Activated T-cell treated with anti-CD3 and anti-CD28 coated beads, Interleukin-2, amount 50 U/mL, for 24 hours (primary cell): ENCODE measurements around the gene TAS2R8.

Experiments
- DNase-seq: peaks from one replicate; pipeline ENCODE4 v3.0.0-alpha.2; 2020
- H3K27ac Mint-ChIP-seq: 2 replicates; pipeline ENCODE4 v1.8.0; 2020; ENCODE audit warnings: mild to moderate bottlenecking, mixed read lengths
- H3K27me3 Mint-ChIP-seq: 2 replicates; pipeline ENCODE4 v1.8.0; 2020; ENCODE audit warnings: mixed read lengths
- H3K36me3 Mint-ChIP-seq: 2 replicates; pipeline ENCODE4 v1.8.0; 2020; ENCODE audit warnings: low read depth, mixed read lengths
- H3K4me1 Mint-ChIP-seq: 2 replicates; pipeline ENCODE4 v1.8.0; 2020; ENCODE audit warnings: low read depth, mixed read lengths
- H3K4me3 Mint-ChIP-seq: 2 replicates; pipeline ENCODE4 v1.8.0; 2020; ENCODE audit warnings: mild to moderate bottlenecking, moderate library complexity, mixed read lengths
- H3K9me3 Mint-ChIP-seq: 2 replicates; pipeline ENCODE4 v1.8.0; 2020; ENCODE audit warnings: mixed read lengths

TAS2R8 gene

GRCh38 chr12:10807186-10807585, at the start of gene TAS2R8:
TAS2R8 (minus strand) TSS chr12:10807286; CDS start chr12:10806980, 306 bp downstream.
- no peaks in the 10 kb centered on the region for H3K4me1 Mint-ChIP-seq
- no peak for DNase-seq
- peaks cover 43% of the 10 kb centered on the region for H3K27me3 Mint-ChIP-seq
- H3K4me3 Mint-ChIP-seq = no peak within 1 kb of the TSS
- H3K27ac Mint-ChIP-seq = no peak within 1 kb of the TSS
- H3K9me3 Mint-ChIP-seq = no peaks in the 10 kb centered on the region
- H3K36me3 Mint-ChIP-seq = no peaks in the 10 kb centered on the region

- Mint-ChIP-seq H3K9me3 (peaks cover 46% of the 10 kb centered on the region), H3K27ac (no peak overlapping the region), H3K4me3 (no peak overlapping the region), H3K4me1 (peaks cover 33% of the 10 kb centered on the region), H3K36me3 (peaks cover 62% of the 10 kb centered on the region), H3K27me3 (no peaks in the 10 kb centered on the region)
- DNase-seq = no peak
Observed at GRCh38 chr12:10855807-10856206, 48.7 kb upstream of the TAS2R8 start.

- H3K27ac Mint-ChIP-seq = no peak overlapping the region
Observed at GRCh38 chr12:10853776-10854175, 46.7 kb upstream of the TAS2R8 start.

GRCh38 chr12:10851243-10851858, 44.3 kb upstream of the TAS2R8 start:
- Mint-ChIP-seq H3K4me3 (no peak overlapping the region), H3K4me1 (peaks cover 48% of the 10 kb centered on the region), H3K36me3 (peaks cover 43% of the 10 kb centered on the region), H3K9me3 (peaks cover 6% of the 10 kb centered on the region), H3K27me3 (no peaks in the 10 kb centered on the region), H3K27ac (no peak overlapping the region)
- no peak for DNase-seq

More at GRCh38 chr12:10853776-10854175, 46.7 kb upstream of the TAS2R8 start:
- Mint-ChIP-seq H3K27me3 (no peaks in the 10 kb centered on the region), H3K36me3 (peaks cover 46% of the 10 kb centered on the region), H3K4me1 (peaks cover 48% of the 10 kb centered on the region), H3K4me3 (no peak overlapping the region), H3K9me3 (peaks cover 30% of the 10 kb centered on the region)
- no peak for DNase-seq

GRCh38 chr12:10849425-10849878, 42.4 kb upstream of the TAS2R8 start, which contains the start of gene PRR4:
PRR4 (minus strand) TSS chr12:10849475; CDS start chr12:10849437, 38 bp downstream.
- H3K4me1 Mint-ChIP-seq = peaks cover 43% of the 10 kb centered on the region
- H3K27me3 Mint-ChIP-seq = no peaks in the 10 kb centered on the region
- no peak for DNase-seq
- no peak within 1 kb of the TSS for H3K4me3 Mint-ChIP-seq
- no peaks in the 10 kb centered on the region for H3K9me3 Mint-ChIP-seq
- no peak within 1 kb of the TSS for H3K27ac Mint-ChIP-seq
- peaks cover 42% of the 10 kb centered on the region for H3K36me3 Mint-ChIP-seq

- no peak overlapping the region for H3K4me3 Mint-ChIP-seq
- no peaks in the 10 kb centered on the region for H3K27me3 Mint-ChIP-seq
- no peak for DNase-seq
- H3K9me3 Mint-ChIP-seq = no peaks in the 10 kb centered on the region
- H3K27ac Mint-ChIP-seq = no peak overlapping the region
- peaks cover 34% of the 10 kb centered on the region for H3K4me1 Mint-ChIP-seq
- peaks cover 48% of the 10 kb centered on the region for H3K36me3 Mint-ChIP-seq
Observed at GRCh38 chr12:10847744-10848143, 40.7 kb upstream of the TAS2R8 start.

GRCh38 chr12:10842862-10843261, 35.8 kb upstream of the TAS2R8 start:
- Mint-ChIP-seq H3K4me1 (no peaks in the 10 kb centered on the region), H3K36me3 (peaks cover 51% of the 10 kb centered on the region), H3K9me3 (peaks cover 5% of the 10 kb centered on the region), H3K4me3 (no peak overlapping the region), H3K27ac (no peak overlapping the region), H3K27me3 (no peaks in the 10 kb centered on the region)
- DNase-seq = no peak

GRCh38 chr12:10838461-10838860, 31.4 kb upstream of the TAS2R8 start:
- no peak for DNase-seq
- H3K4me3 Mint-ChIP-seq = no peak overlapping the region
- H3K4me1 Mint-ChIP-seq = no peaks in the 10 kb centered on the region
- H3K36me3 Mint-ChIP-seq = peaks cover 22% of the 10 kb centered on the region
- H3K9me3 Mint-ChIP-seq = peaks cover 9% of the 10 kb centered on the region
- H3K27me3 Mint-ChIP-seq = no peaks in the 10 kb centered on the region
- H3K27ac Mint-ChIP-seq = no peak overlapping the region

GRCh38 chr12:10829994-10830393, 22.9 kb upstream of the TAS2R8 start:
- Mint-ChIP-seq H3K9me3 (no peaks in the 10 kb centered on the region), H3K4me3 (no peak overlapping the region), H3K27me3 (no peaks in the 10 kb centered on the region), H3K27ac (no peak overlapping the region), H3K4me1 (no peaks in the 10 kb centered on the region), H3K36me3 (no peaks in the 10 kb centered on the region)
- no peak for DNase-seq

GRCh38 chr12:10826258-10826657, 19.2 kb upstream of the TAS2R8 start, which contains the start of gene TAS2R10:
TAS2R10 (minus strand) TSS chr12:10826358; CDS start chr12:10826269, 89 bp downstream.
- DNase-seq = no peak
- no peak within 1 kb of the TSS for H3K27ac Mint-ChIP-seq
- no peaks in the 10 kb centered on the region for H3K27me3 Mint-ChIP-seq
- no peaks in the 10 kb centered on the region for H3K4me1 Mint-ChIP-seq
- H3K36me3 Mint-ChIP-seq = no peaks in the 10 kb centered on the region
- no peaks in the 10 kb centered on the region for H3K9me3 Mint-ChIP-seq
- H3K4me3 Mint-ChIP-seq = no peak within 1 kb of the TSS

GRCh38 chr12:10824957-10825356, 17.9 kb upstream of the TAS2R8 start:
- H3K4me3 Mint-ChIP-seq = no peak overlapping the region
- no peaks in the 10 kb centered on the region for H3K27me3 Mint-ChIP-seq
- DNase-seq = no peak

GRCh38 chr12:10811883-10812536, 4.9 kb upstream of the TAS2R8 start:
- peaks cover 25% of the 10 kb centered on the region for H3K27me3 Mint-ChIP-seq
- H3K4me1 Mint-ChIP-seq = no peaks in the 10 kb centered on the region
- no peak for DNase-seq
- no peaks in the 10 kb centered on the region for H3K36me3 Mint-ChIP-seq
- no peaks in the 10 kb centered on the region for H3K9me3 Mint-ChIP-seq
- no peak overlapping the region for H3K27ac Mint-ChIP-seq
- no peak overlapping the region for H3K4me3 Mint-ChIP-seq

More at GRCh38 chr12:10824957-10825356, 17.9 kb upstream of the TAS2R8 start:
- Mint-ChIP-seq H3K9me3 (no peaks in the 10 kb centered on the region), H3K4me1 (no peaks in the 10 kb centered on the region), H3K27ac (no peak overlapping the region), H3K36me3 (no peaks in the 10 kb centered on the region)

GRCh38 chr12:10810068-10810467, 3.0 kb upstream of the TAS2R8 start, which contains the start of gene TAS2R9:
TAS2R9 (minus strand) TSS chr12:10810168; CDS start chr12:10810075, 93 bp downstream.
- Mint-ChIP-seq H3K9me3 (no peaks in the 10 kb centered on the region), H3K4me1 (no peaks in the 10 kb centered on the region), H3K36me3 (no peaks in the 10 kb centered on the region), H3K27me3 (peaks cover 38% of the 10 kb centered on the region), H3K27ac (no peak within 1 kb of the TSS), H3K4me3 (no peak within 1 kb of the TSS)
- DNase-seq = no peak

- Mint-ChIP-seq H3K4me3 (no peak within 1 kb of the TSS), H3K4me1 (no peaks in the 10 kb centered on the region), H3K36me3 (no peaks in the 10 kb centered on the region), H3K27me3 (peaks cover 35% of the 10 kb centered on the region), H3K9me3 (no peaks in the 10 kb centered on the region), H3K27ac (no peak within 1 kb of the TSS)
- DNase-seq = no peak
Observed at GRCh38 chr12:10802587-10802986, 4.5 kb downstream of the TAS2R8 start, which contains the start of gene TAS2R7. TAS2R7 (minus strand) TSS chr12:10802627; CDS start chr12:10802570, 57 bp downstream.

- no peak for DNase-seq
- H3K36me3 Mint-ChIP-seq = no peaks in the 10 kb centered on the region
- H3K4me1 Mint-ChIP-seq = no peaks in the 10 kb centered on the region
- no peaks in the 10 kb centered on the region for H3K9me3 Mint-ChIP-seq
- H3K4me3 Mint-ChIP-seq = no peak overlapping the region
- H3K27ac Mint-ChIP-seq = no peak overlapping the region
- peaks cover 35% of the 10 kb centered on the region for H3K27me3 Mint-ChIP-seq
Observed at GRCh38 chr12:10801741-10802140, 5.3 kb downstream of the TAS2R8 start.
